ENCODE data around the gene TENT5C.

Gene TENT5C

GRCh38 chr1:117578466-117578865 is 27.4 kb upstream of the TENT5C start:
- no peak for TF ChIP-seq CTCF (conservative IDR thresholded peaks at IDR 0.05; ENCODE audit: low read depth, low read length)
- DNase-seq (ENCODE audit: low read depth): no peak
- no peak overlapping the region for H3K4me3 ChIP-seq (ENCODE audit: low read depth, low read length)

- H3K4me3 ChIP-seq (ENCODE audit: low read depth, low read length): no peak overlapping the region
- DNase-seq (ENCODE audit: low read depth): no peak
- no peak for TF ChIP-seq CTCF (conservative IDR thresholded peaks at IDR 0.05; ENCODE audit: low read depth, low read length)
These were observed 26.5 kb upstream of the TENT5C start for GRCh38 chr1:117579221-117579906.

- no peak for TF ChIP-seq CTCF (conservative IDR thresholded peaks at IDR 0.05; ENCODE audit: low read depth, low read length)
- no peak overlapping the region for H3K4me3 ChIP-seq (ENCODE audit: low read depth, low read length)
- no peak for DNase-seq (ENCODE audit: low read depth)
These were observed 25.4 kb upstream of the TENT5C start for GRCh38 chr1:117580436-117580835.

GRCh38 chr1:117580882-117581281 is 25.0 kb upstream of the TENT5C start:
- TF ChIP-seq CTCF (conservative IDR thresholded peaks at IDR 0.05; ENCODE audit: low read depth, low read length): no peak
- no peak for DNase-seq (ENCODE audit: low read depth)

GRCh38 chr1:117581391-117581943 is 24.4 kb upstream of the TENT5C start:
- TF ChIP-seq CTCF (conservative IDR thresholded peaks at IDR 0.05; ENCODE audit: low read depth, low read length): no peak
- no peak overlapping the region for H3K4me3 ChIP-seq (ENCODE audit: low read depth, low read length)
- no peak for DNase-seq (ENCODE audit: low read depth)

More at GRCh38 chr1:117580882-117581281, 25.0 kb upstream of the TENT5C start:
- no peak overlapping the region for H3K4me3 ChIP-seq (ENCODE audit: low read depth, low read length)

GRCh38 chr1:117582451-117582850 is 23.4 kb upstream of the TENT5C start:
- TF ChIP-seq CTCF (conservative IDR thresholded peaks at IDR 0.05; ENCODE audit: low read depth, low read length): no peak
- no peak for DNase-seq (ENCODE audit: low read depth)
- no peak overlapping the region for H3K4me3 ChIP-seq (ENCODE audit: low read depth, low read length)

GRCh38 chr1:117583247-117583646 is 22.6 kb upstream of the TENT5C start:
- H3K4me3 ChIP-seq (ENCODE audit: low read depth, low read length): no peak overlapping the region
- TF ChIP-seq CTCF (conservative IDR thresholded peaks at IDR 0.05; ENCODE audit: low read depth, low read length): no peak
- DNase-seq (ENCODE audit: low read depth): no peak
